GM18868 (cell line): ENCODE data around the gene MACROD2.
"Not testable (repeated sequence)": the region's sequence is repeated elsewhere in the genome, so short reads cannot be mapped to it uniquely, and the experiment has no call there.

Experiments
- ATAC-seq: cut with Tn5 transposase; IDR thresholded peaks from one replicate; pipeline ENCODE4 v1.9.1; 2021; ENCODE audit warnings: mild to moderate bottlenecking, moderate library complexity; ENCODE audit not compliant: unreplicated experiment

MACROD2 gene

DNA sequence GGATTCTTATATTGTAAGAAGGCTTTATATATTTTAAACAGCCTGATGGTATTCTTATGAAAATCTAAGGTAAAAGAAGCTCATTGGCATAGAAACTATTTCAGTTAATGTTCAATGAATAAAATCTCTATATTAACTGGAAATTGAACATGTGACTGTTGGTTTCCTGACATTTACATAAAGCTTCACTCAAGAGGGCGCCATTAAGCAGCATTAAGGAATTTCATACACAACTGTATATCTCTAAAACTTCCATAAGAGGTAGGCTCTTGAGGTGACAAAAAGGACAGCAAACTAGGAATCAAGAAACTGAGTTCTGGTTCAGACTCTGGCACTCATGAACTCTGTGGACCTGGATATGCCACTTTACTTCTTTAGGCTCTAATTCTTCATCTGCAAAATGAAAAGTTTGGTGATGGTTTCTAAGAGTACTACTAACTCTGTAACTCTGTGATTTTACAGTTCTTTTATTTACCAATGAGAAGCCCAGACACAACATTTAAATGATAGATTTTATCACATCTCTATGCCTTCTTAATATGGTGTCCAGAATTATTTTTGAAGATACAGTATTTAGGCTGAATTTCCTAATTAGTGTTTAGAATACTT, 194.6 kb downstream of the MACROD2 start:
- no peak for ATAC-seq

DNA sequence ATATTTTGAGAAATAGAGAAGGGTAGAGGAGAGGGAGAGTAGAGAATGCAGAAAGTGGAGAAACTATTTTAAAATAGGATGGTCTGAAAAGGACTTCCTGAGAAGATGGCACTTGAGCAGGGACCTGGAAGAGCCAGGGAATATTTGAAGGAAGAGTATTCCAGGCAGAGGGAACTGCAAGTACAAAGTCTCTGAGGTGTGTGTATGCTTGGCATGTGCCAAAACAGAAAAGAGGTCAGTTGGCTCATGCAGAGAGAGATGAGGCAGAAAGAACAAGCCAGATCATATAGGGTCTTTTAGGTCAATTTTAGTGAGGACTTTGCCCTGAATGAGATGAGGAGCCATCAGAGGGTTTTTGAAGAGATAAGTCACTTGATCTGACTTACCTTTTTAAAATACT, 196.2 kb downstream of the MACROD2 start:
- ATAC-seq, result no peak

DNA sequence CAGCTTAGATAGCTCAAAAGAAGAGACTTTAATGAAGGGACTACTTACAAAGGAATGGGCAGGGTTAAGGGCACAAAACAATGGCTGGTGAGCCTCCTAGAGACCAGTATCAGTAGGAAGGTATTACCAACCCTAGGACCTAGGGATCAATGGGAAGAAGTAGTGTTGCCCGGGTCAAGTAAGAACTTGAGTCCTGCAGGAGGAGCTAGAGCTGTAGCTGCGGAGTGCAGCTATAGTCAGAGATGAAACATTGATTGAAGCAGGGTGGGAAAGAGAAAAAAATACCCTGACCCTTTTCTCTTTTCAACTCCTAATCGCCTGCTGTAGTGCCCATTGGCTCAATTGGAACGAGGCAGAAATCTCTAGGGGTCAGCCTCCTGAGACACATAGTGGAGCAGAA, 198.1 kb downstream of the MACROD2 start:
- no peak for ATAC-seq

DNA sequence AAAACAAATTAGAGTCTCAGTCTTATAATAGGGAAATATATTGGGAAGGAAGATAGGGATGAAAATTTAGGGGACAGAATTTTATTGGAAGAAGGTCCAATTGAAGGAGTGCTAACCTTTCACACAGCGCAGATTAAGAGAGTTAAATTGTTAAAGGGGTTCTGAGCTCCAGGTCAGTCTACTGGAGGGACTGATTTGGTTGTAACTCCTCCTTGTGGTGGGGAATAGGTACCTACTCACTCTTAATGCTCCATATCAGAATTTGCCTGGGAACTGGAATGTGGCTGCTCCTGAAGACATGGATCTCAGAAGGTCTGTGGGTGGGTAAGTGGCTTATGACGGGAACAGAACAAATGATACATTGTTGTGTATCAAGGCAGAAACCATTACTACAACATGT, 198.6 kb downstream of the MACROD2 start:
- ATAC-seq, result no peak

DNA sequence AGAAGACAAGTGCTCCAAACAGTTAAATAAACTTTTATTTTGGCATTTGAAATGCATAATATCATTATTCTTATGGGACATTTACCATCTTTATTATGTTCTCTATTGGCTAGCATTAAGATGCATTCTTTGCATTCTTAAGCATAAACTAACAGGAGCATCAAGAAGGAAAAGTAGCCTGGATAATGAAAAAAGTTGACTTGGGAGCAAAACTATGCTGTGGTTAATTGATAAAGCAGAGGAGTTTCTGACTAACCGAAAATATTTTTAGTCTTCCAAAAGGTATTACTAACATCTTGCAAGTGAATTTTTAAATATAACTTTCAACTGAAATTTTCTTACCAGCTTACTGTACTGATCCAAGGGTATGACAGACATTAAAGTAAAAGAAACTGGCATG, 201.8 kb downstream of the MACROD2 start:
- ATAC-seq, result no peak

DNA sequence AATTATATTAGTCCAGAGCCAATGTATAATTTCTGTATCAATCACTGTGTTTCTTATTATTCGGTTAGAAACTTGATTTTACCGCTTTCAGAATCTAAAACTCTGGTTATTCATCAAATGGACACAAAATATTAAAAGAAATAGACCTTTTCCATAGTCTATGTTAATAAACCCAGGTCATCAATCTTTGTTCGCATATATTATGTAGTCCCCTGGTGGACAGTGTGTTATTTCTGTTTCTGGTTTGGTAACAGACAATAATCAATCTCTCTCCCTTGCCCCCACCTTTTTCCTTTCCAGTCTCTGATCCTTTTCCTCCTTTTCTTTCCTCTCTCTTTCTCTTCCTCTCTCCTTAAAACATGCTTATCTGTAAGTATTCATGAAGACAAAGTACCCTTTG, 203.1 kb downstream of the MACROD2 start:
- no peak for ATAC-seq

DNA sequence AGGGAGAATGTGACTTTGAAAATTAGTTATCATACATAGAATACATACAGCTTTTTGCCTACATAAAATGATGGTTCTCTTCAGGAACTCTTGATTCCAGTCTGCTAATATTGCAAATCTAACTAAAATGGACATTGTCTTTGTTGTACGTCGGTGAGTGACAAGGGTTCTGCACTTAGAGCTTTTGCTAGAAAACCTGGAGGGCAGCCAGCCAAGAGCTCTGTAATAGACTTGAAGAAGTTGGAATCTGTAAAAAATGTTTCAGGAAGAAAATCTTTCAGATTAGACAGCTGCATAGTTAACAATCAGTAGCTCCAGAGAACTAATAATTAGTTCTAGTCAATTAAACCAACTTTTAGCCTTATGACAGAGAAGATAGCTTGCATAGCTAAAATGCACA, 203.8 kb downstream of the MACROD2 start:
- no peak for ATAC-seq

DNA sequence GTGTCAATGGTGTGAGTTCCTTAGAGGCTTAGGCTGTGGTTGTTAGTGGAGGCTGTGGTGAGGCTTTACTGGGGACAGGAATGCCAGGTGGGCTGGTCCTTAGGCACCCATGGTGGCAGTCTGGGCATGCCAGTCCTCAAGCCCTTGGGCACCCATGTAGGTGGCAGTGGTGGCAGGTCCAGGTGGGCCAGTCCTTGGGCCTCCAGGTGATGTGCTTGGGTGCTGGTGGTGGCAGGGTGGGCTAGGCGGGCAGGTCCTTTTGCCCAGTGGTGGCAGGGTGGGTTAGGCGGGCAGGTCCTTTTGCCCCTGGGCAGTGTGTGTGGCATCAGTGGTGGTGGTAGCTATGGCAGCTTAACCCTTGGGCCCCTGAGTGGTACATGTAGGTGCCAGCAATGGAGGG, 208.3 kb downstream of the MACROD2 start:
- no peak for ATAC-seq

DNA sequence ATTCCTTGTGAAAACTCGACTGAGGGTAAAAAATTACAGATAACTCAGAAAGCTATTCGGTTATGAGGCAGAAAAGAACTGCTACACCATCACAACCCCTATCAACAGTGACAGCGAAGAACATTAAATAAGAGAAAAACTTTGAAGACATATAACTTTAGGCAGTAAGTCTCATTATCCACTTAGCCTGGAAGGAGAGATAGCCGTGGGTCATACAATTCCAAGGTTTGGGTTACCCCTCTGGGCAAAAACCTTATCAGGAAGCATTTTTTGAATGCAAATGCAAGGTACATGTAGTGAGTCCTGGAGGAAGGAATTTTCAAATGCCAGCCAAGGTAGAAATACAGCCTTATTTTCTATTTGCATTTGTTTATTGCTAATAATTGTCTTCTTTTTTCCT, 212.3 kb downstream of the MACROD2 start:
- ATAC-seq, result no peak

DNA sequence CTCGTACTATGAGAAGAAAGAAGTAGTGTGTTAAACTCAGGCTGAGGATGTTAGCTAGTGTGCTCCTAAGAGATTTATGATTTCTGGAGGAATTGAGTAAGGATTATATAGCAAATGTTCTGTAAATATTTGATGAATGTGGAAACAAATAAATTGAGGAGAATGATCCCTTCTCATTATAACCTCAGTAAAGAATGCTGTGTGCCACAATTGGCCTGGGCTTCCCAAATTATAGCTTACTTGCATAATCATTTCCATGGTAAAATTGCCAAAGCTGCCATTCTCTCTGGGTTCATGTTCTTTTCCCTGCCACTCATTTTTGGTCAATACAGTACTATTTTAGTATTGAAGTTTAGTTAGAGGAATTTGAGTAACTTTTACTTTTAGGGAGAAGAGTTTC, 213.6 kb downstream of the MACROD2 start:
- ATAC-seq, result no peak

DNA sequence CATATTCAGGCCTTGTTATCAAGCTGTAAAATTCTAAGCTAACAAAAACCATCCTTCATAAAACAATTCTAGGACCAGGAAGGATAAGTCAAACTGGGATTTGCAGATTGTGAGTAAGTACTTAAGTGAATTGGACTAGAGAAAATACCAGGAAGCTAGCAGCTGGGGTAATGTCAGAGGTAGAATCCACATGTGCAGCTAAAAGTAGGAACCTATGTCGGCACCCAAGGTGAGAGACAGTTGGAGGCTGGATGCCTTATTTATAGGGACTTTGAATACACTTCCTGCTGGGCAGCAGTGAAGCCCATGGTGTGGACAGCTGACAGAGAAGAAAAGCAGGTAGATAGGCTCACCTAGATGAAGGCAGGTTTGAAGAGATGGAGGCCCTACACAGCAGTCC, 214.8 kb downstream of the MACROD2 start:
- ATAC-seq, result no peak

DNA sequence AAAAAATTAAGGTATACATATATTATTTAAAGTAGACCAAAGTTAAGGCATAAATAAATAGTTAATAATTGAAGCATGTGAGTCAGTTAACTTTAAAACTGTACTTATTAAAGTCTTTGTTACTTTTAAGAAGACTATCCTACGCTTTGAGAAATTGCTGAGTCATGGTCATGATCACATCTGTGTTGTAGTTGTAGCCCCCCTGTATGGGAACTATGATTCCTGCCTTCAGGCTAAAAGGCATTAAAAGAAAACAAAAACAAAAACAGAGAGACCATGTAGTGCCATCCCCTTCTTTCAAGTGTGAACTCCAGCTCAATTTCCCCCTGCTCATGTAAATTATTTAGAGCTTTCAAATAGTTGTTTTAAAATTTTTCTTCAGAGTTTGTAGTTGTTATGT, 218.7 kb downstream of the MACROD2 start:
- no peak for ATAC-seq

DNA sequence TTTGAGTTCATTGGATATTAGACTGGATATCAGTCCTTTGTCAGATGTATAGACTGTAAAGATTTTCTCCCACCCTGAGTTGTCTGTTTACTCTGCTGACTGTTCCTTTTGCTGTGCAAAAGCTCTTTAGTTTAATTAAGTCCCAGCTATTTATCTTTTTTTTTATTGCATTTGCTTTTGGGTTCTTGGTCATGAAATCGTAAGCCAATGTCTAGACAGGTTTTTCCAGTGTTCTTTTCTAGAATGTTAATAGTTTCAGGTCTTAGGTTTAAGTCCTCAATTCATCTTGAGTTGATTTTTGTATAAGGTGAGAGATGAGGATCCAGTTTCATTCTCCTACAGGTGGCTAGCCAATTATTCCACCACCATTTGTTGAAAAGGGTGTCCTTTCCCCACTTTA, 220.6 kb downstream of the MACROD2 start:
- ATAC-seq, result not testable (repeated sequence)

DNA sequence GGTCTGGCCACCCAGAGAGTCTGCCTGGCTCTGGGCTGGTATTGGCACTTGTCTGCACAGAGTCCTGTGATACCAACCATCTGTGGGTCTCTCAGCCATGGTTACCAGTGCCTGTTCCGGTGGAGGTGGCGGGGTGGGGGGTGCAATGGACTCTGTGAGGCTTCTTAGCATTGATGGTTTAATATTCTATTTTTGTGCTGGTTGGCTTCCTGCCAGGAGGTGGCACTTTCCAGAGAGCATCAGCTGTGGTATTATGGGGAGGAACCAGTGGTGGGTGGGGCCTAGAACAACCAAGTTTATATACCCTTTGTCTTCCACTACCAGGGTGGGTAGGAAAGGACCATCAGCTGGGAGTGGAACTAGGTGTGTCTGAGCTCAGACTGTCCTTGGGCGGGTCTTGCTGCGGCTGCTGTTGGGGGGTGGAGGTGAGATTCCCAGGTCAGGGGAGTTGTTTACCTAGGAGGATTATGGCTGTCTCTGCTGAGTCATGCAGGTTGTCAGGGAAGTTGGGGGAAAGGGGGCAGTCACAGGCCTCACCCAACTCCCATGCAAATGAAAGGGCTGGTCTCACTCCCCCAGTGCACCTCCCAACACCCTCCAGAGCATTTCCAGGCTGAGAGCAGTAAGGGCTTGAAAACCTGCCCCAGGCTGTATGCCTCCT, 224.6 kb downstream of the MACROD2 start:
- ATAC-seq, result no peak

DNA sequence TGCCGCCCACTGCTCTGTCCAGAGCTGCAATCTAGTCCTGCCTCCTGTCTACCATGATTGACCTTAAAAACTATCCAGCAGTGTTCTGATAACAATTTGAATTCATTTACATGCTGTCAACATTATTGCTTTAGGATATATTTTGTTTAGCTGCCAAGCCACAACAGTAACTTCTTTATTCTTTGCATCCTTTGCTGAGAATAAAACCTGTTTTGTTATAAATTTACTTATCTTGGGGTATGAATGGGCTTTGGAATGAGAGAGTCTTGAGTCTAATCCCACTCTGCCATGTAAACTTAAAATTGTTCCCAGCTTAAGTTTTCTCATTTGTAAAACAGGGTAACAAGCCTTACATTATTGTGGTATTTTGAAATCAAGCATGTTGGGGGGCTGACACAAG, 225.7 kb downstream of the MACROD2 start:
- ATAC-seq, result no peak

DNA sequence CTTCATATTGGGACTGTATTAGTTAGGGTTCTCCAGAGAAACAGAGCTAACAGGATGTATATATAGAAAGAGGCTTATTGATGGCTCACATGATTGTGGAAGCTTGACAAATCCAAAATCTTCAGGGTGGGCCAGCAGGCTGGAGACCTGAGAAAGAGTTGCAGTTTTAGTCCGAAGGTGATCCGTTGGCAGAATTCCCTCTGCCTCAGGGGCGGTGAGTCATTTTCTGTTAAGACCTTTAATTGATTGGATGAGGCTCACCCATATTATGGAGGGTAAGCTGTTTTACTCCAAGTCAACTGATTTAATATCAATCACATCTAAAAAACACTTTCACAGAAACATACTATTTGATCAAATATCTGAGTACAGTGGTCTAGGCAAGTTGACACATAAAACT, 228.5 kb downstream of the MACROD2 start:
- ATAC-seq, result no peak

DNA sequence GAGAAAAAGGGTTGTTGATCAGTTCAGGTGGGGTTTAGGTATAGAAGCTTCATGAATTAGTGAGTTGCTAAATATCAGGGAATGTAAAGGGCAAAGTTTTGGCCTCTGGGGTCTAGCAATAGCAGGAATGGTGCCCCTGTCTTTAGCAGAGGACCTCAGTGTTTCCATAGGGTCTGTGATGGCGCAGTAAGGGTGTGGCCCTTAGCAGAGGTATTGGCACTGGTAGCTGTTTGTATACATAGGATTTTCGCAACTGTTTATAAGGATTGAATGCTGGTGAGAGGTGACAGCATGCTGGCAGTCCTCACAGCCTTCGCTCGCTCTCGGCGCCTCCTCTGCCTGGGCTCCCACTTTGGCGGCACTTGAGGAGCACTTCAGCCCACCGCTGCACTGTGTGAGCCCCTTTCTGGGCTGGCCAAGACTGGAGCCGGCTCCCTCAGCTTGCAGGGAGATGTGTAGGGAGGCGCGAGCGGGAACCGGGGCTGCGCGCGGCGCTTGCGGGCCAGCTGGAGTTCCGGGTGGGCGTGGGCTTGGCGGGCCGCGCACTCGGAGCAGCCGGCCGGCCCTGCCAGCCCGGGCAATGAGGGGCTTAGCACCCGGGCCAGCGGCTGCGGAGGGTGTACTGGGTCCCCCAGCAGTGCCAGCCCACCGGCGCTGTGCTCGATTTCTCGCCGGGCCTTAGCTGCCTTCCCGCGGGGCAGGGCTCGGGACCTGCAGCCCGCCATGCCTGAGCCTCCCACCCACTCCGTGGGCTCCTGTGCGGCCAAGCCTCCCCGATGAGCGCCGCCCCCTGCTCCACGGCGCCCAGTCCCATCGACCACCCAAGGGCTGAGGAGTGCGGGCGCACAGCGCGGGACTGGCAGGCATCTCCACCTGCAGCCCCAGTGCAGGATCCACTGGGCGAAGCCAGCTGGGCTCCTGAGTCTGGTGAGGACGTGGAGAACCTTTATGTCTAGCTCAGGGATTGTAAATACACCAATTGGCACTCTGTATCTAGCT, 231.0 kb downstream of the MACROD2 start:
- not testable (repeated sequence) for ATAC-seq

DNA sequence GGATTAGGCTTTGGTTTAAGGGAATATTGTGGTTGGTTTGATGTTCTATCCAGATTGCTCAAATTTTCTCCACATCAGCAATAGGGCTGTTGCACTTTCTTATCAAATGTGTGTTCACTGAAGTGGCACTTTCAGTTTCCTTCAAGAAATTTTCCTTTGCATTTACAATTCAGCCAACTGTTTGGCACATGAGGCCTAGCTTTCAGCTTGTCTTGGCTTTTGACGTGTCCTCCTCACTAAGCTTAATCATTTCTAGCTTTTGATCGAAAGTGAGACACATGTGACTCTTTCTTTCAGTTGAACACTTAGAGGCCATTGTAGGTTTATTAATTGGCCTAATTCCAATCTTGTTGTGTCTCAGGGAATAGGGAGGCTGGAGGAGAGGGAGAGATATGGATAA, 237.3 kb downstream of the MACROD2 start:
- ATAC-seq, result peak; percentile 64

DNA sequence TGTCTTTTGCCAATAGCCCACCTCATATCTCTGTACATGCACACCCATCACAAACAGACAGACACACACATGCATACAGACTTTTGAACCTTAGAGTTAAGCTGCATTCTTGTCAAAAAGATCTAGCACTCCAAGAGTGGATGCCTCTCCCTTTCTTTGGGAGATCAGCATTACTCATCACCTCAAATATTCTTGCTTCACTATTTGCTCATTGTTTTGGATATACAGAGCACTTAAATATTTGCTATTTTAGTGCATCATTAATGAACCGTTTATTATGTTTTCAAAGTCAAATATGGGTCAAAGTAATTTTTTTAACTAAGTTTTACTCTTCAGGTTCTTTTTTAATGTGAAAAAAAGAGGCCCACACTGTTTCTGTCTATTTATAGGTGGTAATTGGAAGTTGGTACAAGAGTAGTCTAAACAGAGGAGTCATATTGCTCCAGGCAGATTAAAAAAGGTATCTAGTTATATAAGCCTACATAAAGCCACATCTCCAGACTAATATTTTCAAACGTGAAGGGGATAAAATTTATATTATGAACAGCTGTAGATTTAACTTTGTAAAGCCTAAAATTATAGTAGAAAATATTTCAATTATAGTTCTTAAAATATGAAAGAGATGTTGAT, 239.5 kb downstream of the MACROD2 start:
- no peak for ATAC-seq

DNA sequence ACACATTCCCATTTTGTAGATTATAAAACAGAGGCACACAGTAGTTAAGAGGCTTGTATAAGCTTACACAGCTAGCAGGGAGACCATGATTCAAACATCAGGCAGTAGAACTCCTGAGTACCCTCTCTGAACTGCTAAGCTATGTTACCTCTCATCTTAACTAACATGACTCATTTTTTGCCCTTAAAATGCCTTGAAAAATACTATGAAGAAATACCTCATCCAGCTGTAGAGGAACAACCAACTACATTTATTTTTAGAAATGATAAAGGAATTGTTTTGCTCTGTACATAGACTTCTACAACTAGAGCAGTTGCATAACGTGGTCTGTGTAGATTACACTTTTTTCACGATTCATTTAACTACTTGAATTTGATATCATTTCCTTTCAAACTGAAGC, 240.0 kb downstream of the MACROD2 start:
- ATAC-seq, result no peak

DNA sequence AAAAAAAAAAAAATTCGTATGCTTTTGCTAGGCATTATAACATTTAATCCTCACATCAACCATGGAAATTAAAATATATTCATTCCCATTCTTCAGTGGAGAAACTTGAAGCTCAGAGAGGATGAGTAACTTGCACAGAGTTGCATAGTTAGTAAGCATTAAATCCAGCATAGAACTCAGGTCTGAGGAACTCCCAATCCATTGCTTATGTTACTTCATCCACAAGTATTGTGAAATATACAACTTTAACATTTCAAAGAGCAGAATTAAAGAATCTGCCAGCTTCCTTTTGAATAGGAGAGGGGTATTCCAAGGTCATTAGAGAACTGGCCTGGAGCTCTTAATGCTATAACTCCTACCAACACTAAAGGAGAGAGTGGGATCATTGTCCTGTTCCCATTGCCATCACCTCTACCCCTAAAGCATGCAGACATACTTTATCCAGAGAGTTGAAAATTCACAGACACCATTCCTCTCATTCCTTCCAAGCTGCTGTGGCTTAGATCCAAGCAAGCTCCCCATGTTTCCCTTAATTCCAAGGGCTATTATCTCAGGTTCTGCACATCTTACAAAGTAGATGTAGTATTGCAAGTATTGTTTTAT, 250.2 kb downstream of the MACROD2 start:
- ATAC-seq, result no peak
